ENCODE measurements around the gene CCDC8. TPM values are rescaled to one million over a fixed set of nuclear protein-coding genes. Genes with fewer than 3 reads are reported as not detected.
A peak's percentile ranks its signal among the peaks of the same experiment; 100 is the strongest.

Gene CCDC8
- total RNA-seq, 2 experiments from 2014 or later: not detected

DNA sequence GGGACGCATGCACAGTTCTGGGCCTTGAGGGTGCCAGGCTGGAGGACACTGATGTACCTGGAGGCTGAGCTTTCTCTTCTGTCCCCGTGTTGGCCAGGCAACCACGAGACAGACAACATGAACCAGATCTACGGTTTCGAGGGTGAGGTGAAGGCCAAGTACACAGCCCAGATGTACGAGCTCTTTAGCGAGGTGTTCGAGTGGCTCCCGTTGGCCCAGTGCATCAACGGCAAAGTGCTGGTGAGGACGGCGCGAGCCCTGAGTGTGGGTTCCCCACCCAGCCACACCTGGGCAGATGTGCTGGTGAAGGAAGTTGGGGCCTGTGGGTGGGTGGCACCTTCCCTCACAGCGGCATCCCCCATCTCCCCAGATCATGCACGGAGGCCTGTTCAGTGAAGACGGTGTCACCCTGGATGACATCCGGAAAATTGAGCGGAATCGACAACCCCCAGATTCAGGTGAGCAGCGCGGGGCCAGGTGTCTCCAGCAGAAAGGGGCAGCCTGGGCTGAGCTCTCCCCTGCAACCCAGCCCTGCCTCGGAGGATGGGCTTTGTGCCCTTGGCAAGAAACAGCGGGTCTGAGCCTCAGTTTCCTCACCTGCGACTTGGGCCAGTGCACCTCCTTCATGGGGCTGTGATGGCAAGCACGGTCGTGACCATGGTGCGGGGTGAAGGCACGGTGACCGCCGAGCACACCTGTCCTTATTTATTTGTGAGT lies 26.2 kb downstream of the CCDC8 start:
- TF ChIP-seq CTCF (IDR thresholded peaks at IDR 0.05): no peak

DNA sequence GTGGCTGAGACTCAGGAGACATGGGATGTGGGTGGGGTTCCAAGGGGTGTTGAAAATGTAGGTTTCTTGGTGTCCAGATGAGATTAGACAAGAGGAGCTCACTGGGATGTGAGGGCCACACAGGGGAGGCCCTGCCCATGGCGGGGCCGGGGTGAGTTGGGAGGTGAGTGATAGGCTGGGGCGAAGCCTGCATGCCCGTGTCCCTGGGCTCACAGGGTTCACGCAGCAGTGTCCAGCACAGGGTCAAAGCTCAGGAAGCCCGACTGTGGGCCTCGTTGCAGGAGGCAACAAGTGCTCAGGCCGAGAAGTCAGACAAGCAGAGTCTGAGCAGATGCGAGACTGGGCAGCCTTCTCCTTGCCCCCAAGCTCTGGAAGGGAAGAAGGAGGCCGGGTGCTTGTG lies 27.2 kb downstream of the CCDC8 start:
- H3K4me1 Mint-ChIP-seq (ENCODE audit: low read depth): no peaks in the 10 kb centered on the region
- peaks cover 83% of the 10 kb centered on the region for H3K36me3 Mint-ChIP-seq (ENCODE audit: low read depth)
- Histone ChIP-seq H3K27ac (ENCODE audit: low read depth in 1 of 2, low read length in 2 of 2) (no peak overlapping the region), H3K4me3 (ENCODE audit: low read length) (no peak overlapping the region), H3K9me3 (ENCODE audit: control insufficient read depth in 1 of 2, insufficient read depth in 1 of 2, low read length in 2 of 2) (no peaks in the 10 kb centered on the region), H3K27me3 (ENCODE audit: control insufficient read depth in 1 of 2, insufficient read depth in 2 of 2, low read length in 2 of 2) (no peaks in the 10 kb centered on the region), H3K4me1 (ENCODE audit: insufficient read depth, low read length) (no peaks in the 10 kb centered on the region), H3K36me3 (ENCODE audit: insufficient read depth, low read length) (peaks cover 85% of the 10 kb centered on the region)
- intact Hi-C loops (cut with DNase I, micrococcal nuclease): no loop called here
- no peaks in the 10 kb centered on the region for H3K27me3 Mint-ChIP-seq
- no peak overlapping the region for H3K27ac Mint-ChIP-seq
- ATAC-seq (ENCODE audit: poor library complexity) (no peak), DNase-seq (no peak)
- H3K9me3 Mint-ChIP-seq: no peaks in the 10 kb centered on the region
- no peak overlapping the region for H3K4me3 Mint-ChIP-seq
- TF ChIP-seq CTCF (IDR thresholded peaks at IDR 0.05): no peak
- ChIA-PET CTCF (no interaction called here), POLR2A (no interaction called here)

More for the DNA sequence above, 26.2 kb downstream of the CCDC8 start:
- H3K9me3 ChIP-seq (ENCODE audit: control insufficient read depth in 1 of 2, insufficient read depth in 1 of 2, low read length in 2 of 2): no peaks in the 10 kb centered on the region
- Mint-ChIP-seq H3K4me1 (ENCODE audit: low read depth) (no peaks in the 10 kb centered on the region), H3K36me3 (ENCODE audit: low read depth) (peaks cover 83% of the 10 kb centered on the region), H3K27me3 (no peaks in the 10 kb centered on the region), H3K27ac (no peak overlapping the region), H3K9me3 (no peaks in the 10 kb centered on the region), H3K4me3 (no peak overlapping the region)
- CTCF ChIA-PET: no interaction called here
- DNase-seq (no peak), ATAC-seq (ENCODE audit: poor library complexity) (no peak)
- peaks cover 80% of the 10 kb centered on the region for H3K36me3 ChIP-seq (ENCODE audit: insufficient read depth, low read length)
- no peaks in the 10 kb centered on the region for H3K27me3 ChIP-seq (ENCODE audit: control insufficient read depth in 1 of 2, insufficient read depth in 2 of 2, low read length in 2 of 2)
- no peak overlapping the region for H3K27ac ChIP-seq (ENCODE audit: low read depth in 1 of 2, low read length in 2 of 2)
- no peak overlapping the region for H3K4me3 ChIP-seq (ENCODE audit: low read length)
- POLR2A ChIA-PET: no interaction called here
- intact Hi-C loops (cut with DNase I, micrococcal nuclease): no loop called here
- H3K4me1 ChIP-seq (ENCODE audit: insufficient read depth, low read length): no peaks in the 10 kb centered on the region

DNA sequence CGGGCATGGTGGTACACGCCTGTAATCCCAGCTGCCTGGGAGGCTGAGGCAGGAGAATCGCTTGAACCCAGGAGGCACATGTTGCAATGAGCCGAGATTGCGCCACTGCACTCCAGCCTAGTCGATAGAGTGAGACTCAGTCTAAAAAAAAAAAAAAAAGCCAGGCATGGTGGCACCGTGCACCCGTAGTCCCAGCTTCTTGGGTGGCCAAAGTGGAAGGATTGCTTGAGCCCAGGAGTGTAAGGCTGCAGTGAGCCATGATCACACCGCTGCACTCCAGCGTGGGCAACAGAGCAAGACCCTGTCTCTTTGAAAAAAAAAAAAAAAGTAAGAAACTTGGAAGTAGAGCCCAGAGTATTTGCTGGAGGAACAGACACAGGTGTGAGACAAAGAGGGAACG lies 27.7 kb downstream of the CCDC8 start:
- H3K4me1 Mint-ChIP-seq (ENCODE audit: low read depth): no peaks in the 10 kb centered on the region
- H3K27me3 Mint-ChIP-seq: no peaks in the 10 kb centered on the region
- ATAC-seq (ENCODE audit: poor library complexity): no peak
- Histone ChIP-seq H3K27me3 (ENCODE audit: control insufficient read depth in 1 of 2, insufficient read depth in 2 of 2, low read length in 2 of 2) (no peaks in the 10 kb centered on the region), H3K4me1 (ENCODE audit: insufficient read depth, low read length) (no peaks in the 10 kb centered on the region), H3K4me3 (ENCODE audit: low read length) (no peak overlapping the region), H3K9me3 (ENCODE audit: control insufficient read depth in 1 of 2, insufficient read depth in 1 of 2, low read length in 2 of 2) (no peaks in the 10 kb centered on the region), H3K27ac (ENCODE audit: low read depth in 1 of 2, low read length in 2 of 2) (no peak overlapping the region), H3K36me3 (ENCODE audit: insufficient read depth, low read length) (peaks cover 81% of the 10 kb centered on the region)
- CTCF ChIA-PET: no interaction called here
- no peaks in the 10 kb centered on the region for H3K9me3 Mint-ChIP-seq
- H3K27ac Mint-ChIP-seq: no peak overlapping the region
- no peak overlapping the region for H3K4me3 Mint-ChIP-seq
- POLR2A ChIA-PET: no interaction called here
- peaks cover 87% of the 10 kb centered on the region for H3K36me3 Mint-ChIP-seq (ENCODE audit: low read depth)
- intact Hi-C loops (cut with DNase I, micrococcal nuclease): no loop called here
- DNase-seq: peak in 1 of 14 experiments; percentile 7
- TF ChIP-seq CTCF (IDR thresholded peaks at IDR 0.05): no peak
